ENCODE measurements around the gene SCRN2.

- TF ChIP-seq, protein P1, sequence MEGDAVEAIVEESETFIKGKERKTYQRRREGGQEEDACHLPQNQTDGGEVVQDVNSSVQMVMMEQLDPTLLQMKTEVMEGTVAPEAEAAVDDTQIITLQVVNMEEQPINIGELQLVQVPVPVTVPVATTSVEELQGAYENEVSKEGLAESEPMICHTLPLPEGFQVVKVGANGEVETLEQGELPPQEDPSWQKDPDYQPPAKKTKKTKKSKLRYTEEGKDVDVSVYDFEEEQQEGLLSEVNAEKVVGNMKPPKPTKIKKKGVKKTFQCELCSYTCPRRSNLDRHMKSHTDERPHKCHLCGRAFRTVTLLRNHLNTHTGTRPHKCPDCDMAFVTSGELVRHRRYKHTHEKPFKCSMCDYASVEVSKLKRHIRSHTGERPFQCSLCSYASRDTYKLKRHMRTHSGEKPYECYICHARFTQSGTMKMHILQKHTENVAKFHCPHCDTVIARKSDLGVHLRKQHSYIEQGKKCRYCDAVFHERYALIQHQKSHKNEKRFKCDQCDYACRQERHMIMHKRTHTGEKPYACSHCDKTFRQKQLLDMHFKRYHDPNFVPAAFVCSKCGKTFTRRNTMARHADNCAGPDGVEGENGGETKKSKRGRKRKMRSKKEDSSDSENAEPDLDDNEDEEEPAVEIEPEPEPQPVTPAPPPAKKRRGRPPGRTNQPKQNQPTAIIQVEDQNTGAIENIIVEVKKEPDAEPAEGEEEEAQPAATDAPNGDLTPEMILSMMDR (IDR thresholded peaks at IDR 0.05) = no peak
- TF ChIP-seq POLR2A (IDR thresholded peaks at IDR 0.05) = no peak
These were observed 16.7 kb upstream of the SCRN2 start for GRCh38 chr17:47857551-47858455.
